Ovary (tissue), 3 donors: Measurements from ENCODE around the gene POLR3E.

Source experiments
- CTCF ChIP-seq, 3 donors: fragments of 450-650 bp in 2 of 3; fragments of 200-600 bp in 1 of 3; IDR thresholded peaks; one replicate each; pipeline versions ENCODE4 v1.5.1 to v1.8.0; 2016 to 2022; ENCODE audit warnings: antibody characterized with exemption in 3 of 3, mild to moderate bottlenecking in 1 of 3
- EP300 ChIP-seq: sonication (generic); formaldehyde crosslinking; IDR thresholded peaks from one replicate; pipeline ENCODE4 v1.6.1; 2017; ENCODE audit warnings: antibody characterized with exemption
- POLR2A ChIP-seq: fragments of 450-650 bp; IDR thresholded peaks from one replicate; pipeline ENCODE4 v1.6.1; 2017; ENCODE audit warnings: antibody characterized with exemption, mild to moderate bottlenecking, moderate library complexity
- donor health status: DM: no; HTN: no; CAD: no.

GRCh38 chr16:22383827-22384226 is 86.6 kb downstream of the POLR3E start:
- TF ChIP-seq CTCF (IDR thresholded peaks at IDR 0.05) (no peak), POLR2A (no peak), EP300 (no peak)
